Activated naive CD8-positive, alpha-beta T cell treated with anti-CD3 and anti-CD28 coated beads, Interleukin-2, amount 50 U/mL, for 24 hours (primary cell): ENCODE data around the gene ACVR1B.
A peak's percentile ranks its signal among the peaks of the same experiment; 100 is the strongest.
"Not testable (repeated sequence)": the region's sequence is repeated elsewhere in the genome, so short reads cannot be mapped to it uniquely, and the experiment has no call there.

Experiments used
- ATAC-seq: fragments of 150-1000 bp; cut with Tn5 transposase; one replicate; pipeline ENCODE4 v1.10.0; 2021
- DNase-seq: peaks from one replicate; pipeline ENCODE4 v3.0.0; 2021
- H3K27ac Mint-ChIP-seq: one replicate; pipeline ENCODE4 v1.8.0; 2021; ENCODE audit warnings: mild to moderate bottlenecking, mixed read lengths
- H3K27me3 Mint-ChIP-seq: one replicate; pipeline ENCODE4 v1.8.0; 2021; ENCODE audit warnings: mixed read lengths
- H3K36me3 Mint-ChIP-seq: one replicate; pipeline ENCODE4 v1.8.0; 2021; ENCODE audit warnings: low read depth, mixed read lengths
- H3K4me1 Mint-ChIP-seq: one replicate; pipeline ENCODE4 v1.8.0; 2021; ENCODE audit warnings: mixed read lengths
- H3K4me3 Mint-ChIP-seq: one replicate; pipeline ENCODE4 v1.8.0; 2021; ENCODE audit warnings: mild to moderate bottlenecking, moderate library complexity, mixed read lengths
- H3K9me3 Mint-ChIP-seq: one replicate; pipeline ENCODE4 v1.8.0; 2021; ENCODE audit warnings: mixed read lengths

ACVR1B gene

GRCh38 chr12:51977320-51977753, 25.8 kb downstream of the ACVR1B start:
- peaks cover 17% of the 10 kb centered on the region for H3K36me3 Mint-ChIP-seq

GRCh38 chr12:51979306-51979705, 27.8 kb downstream of the ACVR1B start:
- H3K4me3 Mint-ChIP-seq, H3K9me3 Mint-ChIP-seq, DNase-seq, H3K27me3 Mint-ChIP-seq, H3K27ac Mint-ChIP-seq, ATAC-seq: not testable (repeated sequence)
- Mint-ChIP-seq H3K36me3 (peaks cover 17% of the 10 kb centered on the region), H3K4me1 (peaks cover 44% of the 10 kb centered on the region)

More at GRCh38 chr12:51977320-51977753, 25.8 kb downstream of the ACVR1B start:
- H3K4me3 Mint-ChIP-seq, result no peak overlapping the region
- H3K4me1 Mint-ChIP-seq, result peaks cover 64% of the 10 kb centered on the region
- no peak for DNase-seq
- ATAC-seq, result no peak
- H3K9me3 Mint-ChIP-seq, result no peaks in the 10 kb centered on the region
- no peak overlapping the region for H3K27ac Mint-ChIP-seq
- no peaks in the 10 kb centered on the region for H3K27me3 Mint-ChIP-seq

GRCh38 chr12:51980051-51980808, 28.7 kb downstream of the ACVR1B start:
- DNase-seq (peak; percentile 60), ATAC-seq (peak; percentile 87)
- Mint-ChIP-seq H3K27ac (no peak overlapping the region), H3K36me3 (peaks cover 17% of the 10 kb centered on the region), H3K4me1 (peaks cover 35% of the 10 kb centered on the region), H3K27me3 (no peaks in the 10 kb centered on the region), H3K4me3 (no peak overlapping the region), H3K9me3 (no peaks in the 10 kb centered on the region)

GRCh38 chr12:51980809-51981127, 29.3 kb downstream of the ACVR1B start:
- Mint-ChIP-seq H3K4me1 (peaks cover 30% of the 10 kb centered on the region), H3K4me3 (no peak overlapping the region), H3K36me3 (peaks cover 13% of the 10 kb centered on the region), H3K9me3 (no peaks in the 10 kb centered on the region), H3K27me3 (no peaks in the 10 kb centered on the region), H3K27ac (no peak overlapping the region)
- ATAC-seq (no peak), DNase-seq (no peak)

GRCh38 chr12:51984657-51985056, 33.2 kb downstream of the ACVR1B start:
- Mint-ChIP-seq H3K27ac (no peak overlapping the region), H3K36me3 (peaks cover 3% of the 10 kb centered on the region), H3K9me3 (no peaks in the 10 kb centered on the region), H3K4me3 (no peak overlapping the region), H3K4me1 (peaks cover 14% of the 10 kb centered on the region), H3K27me3 (no peaks in the 10 kb centered on the region)
- DNase-seq (no peak), ATAC-seq (no peak)

- ATAC-seq (no peak), DNase-seq (no peak)
- no peaks in the 10 kb centered on the region for H3K9me3 Mint-ChIP-seq
- H3K4me3 Mint-ChIP-seq, result no peak overlapping the region
- H3K27me3 Mint-ChIP-seq, result no peaks in the 10 kb centered on the region
- peaks cover 7% of the 10 kb centered on the region for H3K4me1 Mint-ChIP-seq
- H3K36me3 Mint-ChIP-seq, result peaks cover 3% of the 10 kb centered on the region
- H3K27ac Mint-ChIP-seq, result no peak overlapping the region
Measured at GRCh38 chr12:51985154-51985835, 33.8 kb downstream of the ACVR1B start.

GRCh38 chr12:51986834-51987233, 35.3 kb downstream of the ACVR1B start:
- Mint-ChIP-seq H3K27me3 (no peaks in the 10 kb centered on the region), H3K36me3 (peaks cover 3% of the 10 kb centered on the region), H3K4me1 (no peaks in the 10 kb centered on the region), H3K9me3 (no peaks in the 10 kb centered on the region), H3K27ac (no peak overlapping the region), H3K4me3 (no peak overlapping the region)
- no peak for DNase-seq
- no peak for ATAC-seq

GRCh38 chr12:51992246-51992645, 40.7 kb downstream of the ACVR1B start:
- H3K4me1 Mint-ChIP-seq, result peaks cover 4% of the 10 kb centered on the region
- DNase-seq (no peak), ATAC-seq (no peak)
- no peaks in the 10 kb centered on the region for H3K27me3 Mint-ChIP-seq
- peaks cover 9% of the 10 kb centered on the region for H3K36me3 Mint-ChIP-seq
- no peak overlapping the region for H3K27ac Mint-ChIP-seq
- H3K4me3 Mint-ChIP-seq, result no peak overlapping the region
- no peaks in the 10 kb centered on the region for H3K9me3 Mint-ChIP-seq

- H3K4me3 Mint-ChIP-seq, result no peak overlapping the region
- ATAC-seq (no peak), DNase-seq (no peak)
- peaks cover 7% of the 10 kb centered on the region for H3K4me1 Mint-ChIP-seq
- H3K27me3 Mint-ChIP-seq, result no peaks in the 10 kb centered on the region
- H3K9me3 Mint-ChIP-seq, result no peaks in the 10 kb centered on the region
- no peak overlapping the region for H3K27ac Mint-ChIP-seq
- peaks cover 9% of the 10 kb centered on the region for H3K36me3 Mint-ChIP-seq
Measured at GRCh38 chr12:51994539-51994820, 43.0 kb downstream of the ACVR1B start.

- DNase-seq, result no peak
- H3K4me1 Mint-ChIP-seq, result peaks cover 10% of the 10 kb centered on the region
- no peak overlapping the region for H3K4me3 Mint-ChIP-seq
Measured at GRCh38 chr12:51994959-51995358, 43.5 kb downstream of the ACVR1B start.

GRCh38 chr12:51997136-51997535, 45.6 kb downstream of the ACVR1B start:
- no peaks in the 10 kb centered on the region for H3K9me3 Mint-ChIP-seq
- no peak overlapping the region for H3K4me3 Mint-ChIP-seq
- H3K27ac Mint-ChIP-seq, result no peak overlapping the region
- H3K36me3 Mint-ChIP-seq, result peaks cover 12% of the 10 kb centered on the region
- H3K27me3 Mint-ChIP-seq, result no peaks in the 10 kb centered on the region
- no peak for DNase-seq
- H3K4me1 Mint-ChIP-seq, result peaks cover 10% of the 10 kb centered on the region
- no peak for ATAC-seq

More at GRCh38 chr12:51994959-51995358, 43.5 kb downstream of the ACVR1B start:
- H3K27me3 Mint-ChIP-seq, result no peaks in the 10 kb centered on the region
- H3K36me3 Mint-ChIP-seq, result peaks cover 9% of the 10 kb centered on the region
- no peaks in the 10 kb centered on the region for H3K9me3 Mint-ChIP-seq
- ATAC-seq, result no peak
- H3K27ac Mint-ChIP-seq, result no peak overlapping the region

- Mint-ChIP-seq H3K4me3 (no peak overlapping the region), H3K36me3 (peaks cover 6% of the 10 kb centered on the region), H3K27me3 (peaks cover 9% of the 10 kb centered on the region), H3K9me3 (no peaks in the 10 kb centered on the region), H3K4me1 (peaks cover 23% of the 10 kb centered on the region), H3K27ac (no peak overlapping the region)
- DNase-seq, result no peak
- no peak for ATAC-seq
Measured at GRCh38 chr12:52003016-52003550, 51.6 kb downstream of the ACVR1B start.

GRCh38 chr12:52003591-52003990, 52.1 kb downstream of the ACVR1B start:
- Mint-ChIP-seq H3K4me3 (no peak overlapping the region), H3K4me1 (peaks cover 28% of the 10 kb centered on the region), H3K36me3 (peaks cover 6% of the 10 kb centered on the region), H3K9me3 (no peaks in the 10 kb centered on the region), H3K27ac (no peak overlapping the region), H3K27me3 (peaks cover 9% of the 10 kb centered on the region)
- ATAC-seq (no peak), DNase-seq (no peak)

- no peak for DNase-seq
Measured at GRCh38 chr12:52004042-52004648, 52.6 kb downstream of the ACVR1B start.

More at GRCh38 chr12:52004042-52004648, 52.6 kb downstream of the ACVR1B start:
- H3K4me3 Mint-ChIP-seq, result no peak overlapping the region
- ATAC-seq, result no peak
- no peaks in the 10 kb centered on the region for H3K9me3 Mint-ChIP-seq
- peaks cover 6% of the 10 kb centered on the region for H3K36me3 Mint-ChIP-seq
- peaks cover 30% of the 10 kb centered on the region for H3K4me1 Mint-ChIP-seq
- H3K27me3 Mint-ChIP-seq, result peaks cover 9% of the 10 kb centered on the region
- no peak overlapping the region for H3K27ac Mint-ChIP-seq
